Caco-2 (cell line): ENCODE data around the gene MPPED2. TPM values are rescaled to one million over a fixed set of nuclear protein-coding genes. Genes with fewer than 3 reads are reported as not detected.

Source experiments
- BruUV-seq: library from RNA; stranded (reverse); fragments of 400-500 nt; replicated peaks from 2 replicates; lab custom pipeline; 2021; lab: Mats Ljungman, UMichigan
- CTCF ChIA-PET: fragments of 300-600 bp; sonication (Branson Sonifier 250); formaldehyde crosslinking; loops from one replicate; lab custom pipeline; 2022; ENCODE audit warnings: antibody characterized with exemption; lab: Charles Lee
- POLR2A ChIA-PET: fragments of 300-600 bp; sonication (Branson Sonifier 250); formaldehyde crosslinking; loops from one replicate; lab custom pipeline; 2022; ENCODE audit warnings: antibody characterized with exemption; lab: Charles Lee
- DNase-seq, 2 experiments: peaks; one replicate each; pipeline versions ENCODE4 v3.0.0 to v3.0.0-alpha.2; 2020 to 2022
- H3K27me3 ChIP-seq: replicated peaks from 2 replicates; pipeline ENCODE4 v1.6.0; 2011; ENCODE audit warnings: low read length; ENCODE audit not compliant: control insufficient read depth, insufficient read depth
- H3K36me3 ChIP-seq: 2 replicates; pipeline ENCODE4 v1.5.1; 2011; ENCODE audit warnings: low read length; ENCODE audit not compliant: control insufficient read depth, insufficient read depth
- H3K4me1 ChIP-seq: fragments of 250-450 bp; sonication (Bioruptor Pico); 2 replicates; pipeline ENCODE4 v1.5.1; 2020; ENCODE audit warnings: mild to moderate bottlenecking
- H3K4me3 ChIP-seq: 2 replicates; pipeline ENCODE4 v1.5.1; 2011; ENCODE audit warnings: low read depth, mild to moderate bottlenecking, control low read depth, low read length
- H3K9me3 ChIP-seq: fragments of 250-450 bp; sonication (Bioruptor Pico); 2 replicates; pipeline ENCODE4 v1.5.1; 2020; ENCODE audit warnings: mild to moderate bottlenecking, moderate library complexity
- H3K27ac Mint-ChIP-seq: one replicate; pipeline ENCODE4 v1.8.0; 2022; ENCODE audit warnings: mixed read lengths; ENCODE audit not compliant: unreplicated experiment
- H3K27me3 Mint-ChIP-seq: one replicate; pipeline ENCODE4 v1.8.0; 2022; ENCODE audit warnings: mixed read lengths; ENCODE audit not compliant: insufficient read depth, unreplicated experiment
- H3K36me3 Mint-ChIP-seq: one replicate; pipeline ENCODE4 v1.8.0; 2022; ENCODE audit warnings: mild to moderate bottlenecking, mixed read lengths; ENCODE audit not compliant: insufficient read depth, unreplicated experiment
- H3K4me1 Mint-ChIP-seq: one replicate; pipeline ENCODE4 v1.8.0; 2022; ENCODE audit warnings: low read depth, mixed read lengths; ENCODE audit not compliant: unreplicated experiment
- H3K4me3 Mint-ChIP-seq: one replicate; pipeline ENCODE4 v1.8.0; 2022; ENCODE audit warnings: mild to moderate bottlenecking, moderate library complexity, mixed read lengths; ENCODE audit not compliant: unreplicated experiment
- H3K9me3 Mint-ChIP-seq: one replicate; pipeline ENCODE4 v1.8.0; 2022; ENCODE audit warnings: mixed read lengths; ENCODE audit not compliant: unreplicated experiment
- intact Hi-C: fragments of 100-400 bp; cut with micrococcal nuclease; formaldehyde crosslinking; loops from one replicate; pipeline ENCODE4 v1.10.0; 2022; ENCODE audit not compliant: unreplicated experiment
- total RNA-seq: library from RNA; stranded (reverse); gene quantifications from 2 replicates; pipeline ENCODE4 v1.2.3, GENCODE V29; 2022
- TF ChIP-seq, protein P1 (sequence below), 2 experiments: fragments of 200-600 bp in 1 of 2; IDR thresholded peaks; 1 replicate in 1 of 2; 2 replicates in 1 of 2; pipeline versions ENCODE4 v1.5.1 to v1.8.0; 2011 to 2022; ENCODE audit warnings: antibody characterized with exemption in 1 of 2, control low read depth in 1 of 2, inconsistent platforms in 1 of 2, low read depth in 1 of 2, low read length in 1 of 2, mild to moderate bottlenecking in 1 of 2, moderate library complexity in 1 of 2; ENCODE audit not compliant: insufficient read depth in 1 of 2, severe bottlenecking in 1 of 2, unreplicated experiment in 1 of 2

The MPPED2 gene
- total RNA-seq, 1 experiment from 2014 or later: not detected

DNA sequence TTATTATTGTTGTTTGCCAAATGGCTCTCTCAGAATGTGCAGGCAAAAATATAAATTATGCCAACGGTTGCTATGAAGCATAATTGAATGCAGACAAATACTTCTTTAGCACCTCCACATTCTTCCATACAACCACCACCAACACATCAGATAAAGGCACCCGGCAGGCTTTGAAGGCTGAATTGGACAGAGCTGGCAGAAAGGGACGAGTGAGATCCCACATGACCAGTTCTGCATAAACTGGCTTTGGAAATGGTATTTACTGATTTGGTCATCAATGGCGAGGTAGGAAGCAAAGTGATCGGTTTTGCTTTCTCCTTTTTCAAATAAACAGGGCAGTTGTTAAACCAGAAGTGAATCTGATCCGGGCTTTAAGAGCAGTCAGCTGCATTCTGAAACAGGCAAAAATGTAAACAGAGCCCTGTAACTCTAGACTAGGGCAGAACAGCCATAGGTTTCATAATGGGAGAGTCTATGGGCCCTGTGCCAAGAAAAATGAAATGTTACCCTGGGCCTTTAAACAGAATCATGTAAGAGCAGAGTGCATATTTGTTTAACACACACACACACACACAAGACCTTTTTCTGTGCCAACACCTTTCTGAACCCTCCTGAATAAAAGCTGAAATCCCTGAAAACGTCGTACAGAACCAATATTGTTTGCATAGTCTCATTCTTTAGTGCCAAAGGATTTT, 97.7 kb downstream of the MPPED2 start:
- Histone ChIP-seq H3K4me3 (no peak overlapping the region), H3K4me1 (no peaks in the 10 kb centered on the region), H3K27me3 (no peaks in the 10 kb centered on the region; the same call in 1 of the 2 replicates), H3K36me3 (no peaks in the 10 kb centered on the region), H3K9me3 (no peaks in the 10 kb centered on the region)
- intact Hi-C loops: no loop called here
- TF ChIP-seq, protein P1, sequence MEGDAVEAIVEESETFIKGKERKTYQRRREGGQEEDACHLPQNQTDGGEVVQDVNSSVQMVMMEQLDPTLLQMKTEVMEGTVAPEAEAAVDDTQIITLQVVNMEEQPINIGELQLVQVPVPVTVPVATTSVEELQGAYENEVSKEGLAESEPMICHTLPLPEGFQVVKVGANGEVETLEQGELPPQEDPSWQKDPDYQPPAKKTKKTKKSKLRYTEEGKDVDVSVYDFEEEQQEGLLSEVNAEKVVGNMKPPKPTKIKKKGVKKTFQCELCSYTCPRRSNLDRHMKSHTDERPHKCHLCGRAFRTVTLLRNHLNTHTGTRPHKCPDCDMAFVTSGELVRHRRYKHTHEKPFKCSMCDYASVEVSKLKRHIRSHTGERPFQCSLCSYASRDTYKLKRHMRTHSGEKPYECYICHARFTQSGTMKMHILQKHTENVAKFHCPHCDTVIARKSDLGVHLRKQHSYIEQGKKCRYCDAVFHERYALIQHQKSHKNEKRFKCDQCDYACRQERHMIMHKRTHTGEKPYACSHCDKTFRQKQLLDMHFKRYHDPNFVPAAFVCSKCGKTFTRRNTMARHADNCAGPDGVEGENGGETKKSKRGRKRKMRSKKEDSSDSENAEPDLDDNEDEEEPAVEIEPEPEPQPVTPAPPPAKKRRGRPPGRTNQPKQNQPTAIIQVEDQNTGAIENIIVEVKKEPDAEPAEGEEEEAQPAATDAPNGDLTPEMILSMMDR (IDR thresholded peaks at IDR 0.05; ENCODE audit: insufficient read depth in 1 of 2, low read depth in 1 of 2, low read length in 1 of 2, severe bottlenecking in 1 of 2, unreplicated experiment in 1 of 2): no peak
- ChIA-PET CTCF (no interaction called here), POLR2A (no interaction called here)
- no peak for DNase-seq
- Mint-ChIP-seq H3K27me3 (peaks cover 13% of the 10 kb centered on the region), H3K9me3 (no peaks in the 10 kb centered on the region), H3K4me3 (no peak overlapping the region), H3K27ac (no peak overlapping the region), H3K4me1 (no peaks in the 10 kb centered on the region), H3K36me3 (no peaks in the 10 kb centered on the region)
- no TSS peak for BruUV-seq

DNA sequence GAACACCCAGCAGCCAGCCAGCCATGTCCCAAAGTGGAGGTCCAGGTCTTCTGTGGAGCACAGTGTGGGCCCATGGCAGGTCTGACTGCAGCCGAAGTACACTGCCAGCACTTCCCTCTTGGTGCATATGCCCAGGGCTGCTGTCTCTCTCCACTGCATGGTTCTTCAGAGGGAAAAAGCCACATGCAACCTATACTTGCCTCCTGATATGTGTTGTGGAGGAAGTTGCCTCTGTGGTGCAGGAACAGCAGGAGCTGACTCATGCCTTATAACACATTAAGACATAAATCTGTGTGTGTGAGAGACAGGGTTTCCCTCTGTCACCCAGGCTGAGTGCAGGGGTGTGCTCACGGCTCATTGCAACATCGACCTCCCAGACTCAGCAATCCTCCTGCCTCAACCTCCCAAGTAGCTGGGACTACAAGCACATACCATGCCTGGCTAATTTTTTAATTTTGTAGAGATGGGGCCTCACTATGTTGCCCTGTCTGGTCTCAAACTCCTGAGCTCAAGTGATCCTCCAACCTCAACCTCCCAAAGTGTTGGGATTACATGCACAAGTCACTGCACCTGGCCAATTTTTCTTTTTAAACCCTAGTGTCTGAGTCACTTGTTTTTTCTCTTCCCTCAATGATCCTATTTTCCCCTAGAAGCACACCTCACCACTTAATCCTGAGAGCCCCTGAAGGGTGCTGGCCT, 98.8 kb downstream of the MPPED2 start:
- no peak for DNase-seq
- no peaks in the 10 kb centered on the region for H3K36me3 ChIP-seq
- no peaks in the 10 kb centered on the region for H3K9me3 ChIP-seq
- TF ChIP-seq, protein P1 (IDR thresholded peaks at IDR 0.05; ENCODE audit: insufficient read depth in 1 of 2, low read depth in 1 of 2, low read length in 1 of 2, severe bottlenecking in 1 of 2, unreplicated experiment in 1 of 2): no peak
- Mint-ChIP-seq H3K4me3 (no peak overlapping the region), H3K27ac (no peak overlapping the region), H3K4me1 (no peaks in the 10 kb centered on the region), H3K36me3 (no peaks in the 10 kb centered on the region), H3K9me3 (no peaks in the 10 kb centered on the region), H3K27me3 (peaks cover 13% of the 10 kb centered on the region)
- no TSS peak for BruUV-seq
- POLR2A ChIA-PET: no interaction called here
- no peak overlapping the region for H3K4me3 ChIP-seq
- H3K27me3 ChIP-seq: no peaks in the 10 kb centered on the region; the same call in 1 of the 2 replicates
- intact Hi-C loops: no loop called here
- CTCF ChIA-PET: no interaction called here
- H3K4me1 ChIP-seq: no peaks in the 10 kb centered on the region

DNA sequence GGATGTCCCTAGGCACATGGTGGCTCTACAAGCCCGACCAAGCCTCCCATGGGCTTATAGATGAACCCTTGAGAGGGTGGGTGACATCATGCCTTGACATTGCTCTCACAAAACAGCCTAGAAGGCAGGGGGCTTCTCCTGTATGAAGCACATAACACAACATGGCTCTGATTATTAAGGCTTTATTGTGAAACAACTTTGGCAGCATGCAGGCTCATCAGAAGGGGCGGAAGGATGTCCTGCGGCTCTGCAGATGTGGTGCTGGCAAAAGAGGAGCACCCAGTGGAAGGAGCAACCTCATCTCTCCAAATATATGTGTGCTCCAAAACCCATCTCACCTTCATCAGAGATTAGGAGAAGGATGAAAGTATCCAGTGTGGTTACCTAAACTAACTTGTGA, 100.4 kb downstream of the MPPED2 start:
- ChIA-PET CTCF (no interaction called here), POLR2A (no interaction called here)
- DNase-seq: no peak
- no peaks in the 10 kb centered on the region for H3K4me1 ChIP-seq
- BruUV-seq: no TSS peak
- no peaks in the 10 kb centered on the region for H3K9me3 Mint-ChIP-seq
- no peaks in the 10 kb centered on the region for H3K9me3 ChIP-seq
- no peaks in the 10 kb centered on the region for H3K4me1 Mint-ChIP-seq
- no peak overlapping the region for H3K4me3 ChIP-seq
- no peak overlapping the region for H3K4me3 Mint-ChIP-seq
- H3K27ac Mint-ChIP-seq: no peak overlapping the region
- TF ChIP-seq, protein P1 (IDR thresholded peaks at IDR 0.05; ENCODE audit: insufficient read depth in 1 of 2, low read depth in 1 of 2, low read length in 1 of 2, severe bottlenecking in 1 of 2, unreplicated experiment in 1 of 2): no peak
- intact Hi-C loops: no loop called here
- H3K36me3 Mint-ChIP-seq: no peaks in the 10 kb centered on the region
- no peaks in the 10 kb centered on the region; the same call in 1 of the 2 replicates for H3K27me3 ChIP-seq
- H3K27me3 Mint-ChIP-seq: peaks cover 13% of the 10 kb centered on the region
- H3K36me3 ChIP-seq: no peaks in the 10 kb centered on the region
